Gastrocnemius medialis (tissue), 4 donors: Measurements from ENCODE around the gene IFRD1. TPM values are rescaled to one million over a fixed set of nuclear protein-coding genes. Genes with fewer than 3 reads are reported as not detected.

ENCODE experiments used
- ATAC-seq, 2 donors: fragments of 150-250 bp; one replicate each; pipeline ENCODE4 v1.9.1; 2016
- DNase-seq, 2 donors: peaks; one replicate each; pipeline ENCODE4 v3.0.0-alpha.2; 2019
- H3K27ac ChIP-seq, 4 donors: fragments of 200-600 bp; sonication (generic); 1 replicate in 1 of 4; 2 replicates in 3 of 4; pipeline ENCODE4 v1.5.1; 2016 to 2018; ENCODE audit warnings: mild to moderate bottlenecking in 2 of 4, moderate library complexity in 1 of 4
- H3K27me3 ChIP-seq, 3 donors: fragments of 200-600 bp; sonication (generic) in 2 of 3; 1 replicate in 1 of 3; 2 replicates in 2 of 3; pipeline versions ENCODE4 v1.5.1 to v1.6.0; 2016 to 2019; ENCODE audit warnings: mild to moderate bottlenecking in 1 of 3, moderate library complexity in 1 of 3
- H3K36me3 ChIP-seq, 2 donors: fragments of 200-600 bp; sonication (generic) in 1 of 2; one replicate each; pipeline ENCODE4 v1.5.1; 2017 to 2018
- H3K4me1 ChIP-seq, 2 donors: fragments of 200-600 bp; sonication (generic) in 1 of 2; one replicate each; pipeline ENCODE4 v1.5.1; 2016 to 2017; ENCODE audit warnings: mild to moderate bottlenecking in 2 of 2
- H3K4me3 ChIP-seq, 4 donors: fragments of 200-600 bp; sonication (generic) in 3 of 4; 1 replicate in 1 of 4; 2 replicates in 3 of 4; pipeline ENCODE4 v1.5.1; 2016 to 2019; ENCODE audit warnings: mild to moderate bottlenecking in 2 of 4
- H3K9me3 ChIP-seq, 3 donors: fragments of 200-600 bp; sonication (generic) in 2 of 3; 1 replicate in 1 of 3; 2 replicates in 2 of 3; pipeline ENCODE4 v1.5.1; 2016 to 2019
- POLR2A ChIP-seq, 2 donors: fragments of 450-650 bp; IDR thresholded peaks; one replicate each; pipeline ENCODE4 v1.6.1; 2017; ENCODE audit warnings: antibody characterized with exemption in 2 of 2, mild to moderate bottlenecking in 2 of 2, moderate library complexity in 2 of 2
- in situ Hi-C, 4 donors: fragments of 200-750 bp; cut with MboI; loops; one replicate each; pipeline versions ENCODE4 v1.15.0 to v1.8.0; 2017; ENCODE audit warnings: low sequenced_read_pairs in 4 of 4
- intact Hi-C: fragments of 100-400 bp; cut with DNase I; formaldehyde crosslinking; loops from one replicate; pipeline ENCODE4 v1.15.1; 2023; ENCODE audit warnings: low total_unique reads
- total RNA-seq, 4 donors: library from RNA; depleted of rRNA; stranded (reverse); fragments of >200 nt; gene quantifications; one replicate each; pipeline versions ENCODE4 v1.1.0 to v1.2.3, GENCODE V29; 2016
- TF ChIP-seq, protein P1 (sequence below), 5 experiments: fragments of 450-650 bp in 3 of 5; fragments of 200-600 bp in 2 of 5; sonication (generic) in 2 of 5; IDR thresholded peaks in 4 of 5; conservative IDR thresholded peaks in 1 of 5; 1 replicate in 4 of 5; 2 replicates in 1 of 5; pipeline ENCODE4 v1.5.1; 2016 to 2019; ENCODE audit warnings: antibody characterized with exemption in 5 of 5, mild to moderate bottlenecking in 3 of 5, moderate library complexity in 3 of 5

Gene IFRD1
- total RNA-seq, 4 donors from 2014 or later, result 37.8 to 70.8 (median 50.1) TPM

DNA sequence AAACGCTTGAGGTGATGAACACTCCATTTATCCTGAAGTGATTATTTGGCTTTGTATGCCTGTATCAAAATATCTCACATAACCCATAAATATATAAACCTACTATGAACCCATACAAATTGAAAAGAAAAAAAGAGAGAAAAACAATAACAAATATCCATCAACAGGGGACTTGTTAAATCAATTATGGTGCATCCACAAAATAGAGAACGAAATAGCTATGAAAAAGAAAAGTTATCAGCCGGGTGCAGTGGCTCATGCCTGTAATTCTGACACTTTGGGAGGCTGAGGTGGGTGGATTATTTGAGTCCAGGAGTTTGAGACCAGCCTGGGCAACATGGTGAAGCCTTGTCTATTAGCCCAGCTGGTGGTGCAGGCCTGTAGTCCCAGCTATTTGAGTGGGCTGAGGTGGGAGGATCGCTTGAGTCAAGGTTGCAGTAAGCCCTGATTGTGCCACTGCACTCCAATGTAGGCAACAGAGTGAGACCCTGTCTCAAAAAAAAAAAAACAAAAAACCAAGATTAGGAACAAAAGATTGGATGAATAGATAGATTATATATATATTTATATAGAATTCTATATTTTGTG, 30.6 kb upstream of the IFRD1 start:
- no peaks in the 10 kb centered on the region for H3K27me3 ChIP-seq
- ATAC-seq (no peak), DNase-seq (no peak)
- no peaks in the 10 kb centered on the region for H3K36me3 ChIP-seq
- no peaks in the 10 kb centered on the region for H3K9me3 ChIP-seq
- TF ChIP-seq, protein P1, sequence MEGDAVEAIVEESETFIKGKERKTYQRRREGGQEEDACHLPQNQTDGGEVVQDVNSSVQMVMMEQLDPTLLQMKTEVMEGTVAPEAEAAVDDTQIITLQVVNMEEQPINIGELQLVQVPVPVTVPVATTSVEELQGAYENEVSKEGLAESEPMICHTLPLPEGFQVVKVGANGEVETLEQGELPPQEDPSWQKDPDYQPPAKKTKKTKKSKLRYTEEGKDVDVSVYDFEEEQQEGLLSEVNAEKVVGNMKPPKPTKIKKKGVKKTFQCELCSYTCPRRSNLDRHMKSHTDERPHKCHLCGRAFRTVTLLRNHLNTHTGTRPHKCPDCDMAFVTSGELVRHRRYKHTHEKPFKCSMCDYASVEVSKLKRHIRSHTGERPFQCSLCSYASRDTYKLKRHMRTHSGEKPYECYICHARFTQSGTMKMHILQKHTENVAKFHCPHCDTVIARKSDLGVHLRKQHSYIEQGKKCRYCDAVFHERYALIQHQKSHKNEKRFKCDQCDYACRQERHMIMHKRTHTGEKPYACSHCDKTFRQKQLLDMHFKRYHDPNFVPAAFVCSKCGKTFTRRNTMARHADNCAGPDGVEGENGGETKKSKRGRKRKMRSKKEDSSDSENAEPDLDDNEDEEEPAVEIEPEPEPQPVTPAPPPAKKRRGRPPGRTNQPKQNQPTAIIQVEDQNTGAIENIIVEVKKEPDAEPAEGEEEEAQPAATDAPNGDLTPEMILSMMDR (IDR thresholded peaks at IDR 0.05 in 4 of 5, conservative IDR thresholded peaks at IDR 0.05 in 1 of 5), result no peak
- TF ChIP-seq POLR2A (IDR thresholded peaks at IDR 0.05), result no peak
- peaks cover 7 to 25% of the 10 kb centered on the region in 2 donors for H3K4me1 ChIP-seq
- no peak overlapping the region for H3K4me3 ChIP-seq
- in situ Hi-C loops, result loop anchor here (10.0 to 25.0 kb wide), 3 partner anchors 457 to 657 kb away; no protein-coding TSS in a partner anchor
- no peak overlapping the region for H3K27ac ChIP-seq
- intact Hi-C loops, result loop anchor here (10.0 kb wide), 1 partner anchor 665 kb away; no protein-coding TSS in a partner anchor

DNA sequence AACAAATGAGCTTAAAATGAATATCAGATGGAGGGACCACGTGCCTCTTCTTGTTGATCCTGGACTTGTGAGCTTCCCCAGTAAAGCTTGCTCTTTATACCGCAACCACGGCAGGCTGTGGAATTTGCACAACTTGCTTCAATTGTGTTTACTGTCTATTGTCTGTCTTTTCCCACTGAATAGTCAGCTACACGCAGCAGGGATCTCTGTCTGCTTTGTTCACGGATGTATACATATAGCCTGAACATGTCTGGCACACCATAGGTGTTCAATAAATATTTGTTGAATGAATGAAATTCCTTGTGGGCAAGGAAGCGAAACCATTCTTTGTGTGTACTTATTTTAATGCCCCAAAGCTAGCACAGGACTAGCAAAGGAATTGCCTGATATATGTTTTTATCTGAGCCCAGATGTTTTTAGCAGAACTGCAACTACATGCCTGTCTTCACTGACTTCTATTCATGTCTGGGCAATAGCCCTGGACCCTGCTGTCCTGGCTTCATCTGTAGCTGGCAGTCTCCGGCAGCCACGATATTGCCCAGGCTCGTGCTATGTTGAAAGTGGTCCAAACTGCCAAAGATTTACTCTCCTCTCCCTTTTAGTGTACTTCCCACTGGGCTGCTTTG, 29.9 kb upstream of the IFRD1 start:
- DNase-seq (no peak), ATAC-seq (no peak)
- Histone ChIP-seq H3K27me3 (no peaks in the 10 kb centered on the region), H3K4me3 (no peak overlapping the region), H3K36me3 (no peaks in the 10 kb centered on the region), H3K4me1 (peaks cover 7 to 25% of the 10 kb centered on the region in 2 donors), H3K9me3 (no peaks in the 10 kb centered on the region), H3K27ac (no peak overlapping the region)
- in situ Hi-C loops (loop anchor here (25.0 kb wide), 2 partner anchors 458 to 658 kb away; no protein-coding TSS in a partner anchor), intact Hi-C loops (no loop called here)
- no peak for TF ChIP-seq POLR2A (IDR thresholded peaks at IDR 0.05)
- TF ChIP-seq, protein P1 (IDR thresholded peaks at IDR 0.05 in 4 of 5, conservative IDR thresholded peaks at IDR 0.05 in 1 of 5), result no peak

DNA sequence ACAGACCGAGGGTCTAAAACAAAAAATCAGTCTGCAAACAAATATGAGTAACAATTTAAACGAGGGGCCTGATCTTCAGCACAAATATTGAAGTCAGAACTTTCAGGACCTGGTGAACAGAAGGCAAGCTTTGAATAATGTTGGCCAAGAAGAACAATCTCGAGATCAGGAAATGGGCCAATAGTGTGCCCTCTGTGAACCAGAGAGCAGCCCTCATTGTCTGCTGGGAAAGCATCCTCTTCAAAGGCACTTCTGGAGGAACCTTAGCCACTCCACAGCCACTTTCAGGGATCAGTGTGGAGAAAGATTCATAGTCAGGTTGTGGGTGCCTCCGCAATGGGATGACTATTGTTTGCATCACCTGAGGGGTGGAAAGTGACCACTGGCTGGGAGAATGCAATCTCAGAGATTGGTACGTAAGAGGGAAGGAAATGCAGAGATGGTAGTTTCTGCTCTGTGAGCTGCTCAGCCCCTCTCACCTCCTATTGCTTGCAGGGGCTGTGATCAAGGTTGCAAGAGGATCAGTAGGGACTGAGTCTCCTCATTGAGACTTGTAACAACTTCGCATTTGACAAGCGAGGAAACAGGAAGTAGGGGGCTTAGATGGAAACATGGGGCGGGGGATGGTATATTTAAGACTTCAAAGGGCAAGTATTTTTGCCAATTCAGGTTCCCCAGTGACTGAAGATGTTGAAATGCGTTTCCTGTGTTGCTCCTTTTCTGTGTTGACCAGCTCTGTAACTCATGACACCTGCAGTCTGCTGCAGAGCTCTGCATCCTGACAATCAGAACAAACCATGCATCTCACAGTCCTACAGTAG, 28.4 kb upstream of the IFRD1 start:
- H3K4me3 ChIP-seq, result no peak overlapping the region
- no peaks in the 10 kb centered on the region for H3K9me3 ChIP-seq
- intact Hi-C loops, result loop anchor here (2.0 kb wide), 1 partner anchor 27 kb away; no protein-coding TSS in a partner anchor
- H3K36me3 ChIP-seq, result no peaks in the 10 kb centered on the region
- peak overlapping the region; percentile 71 to 78 (median 73) for H3K27ac ChIP-seq
- in situ Hi-C loops, result loop anchor here (25.0 kb wide), 2 partner anchors 460 to 660 kb away; no protein-coding TSS in a partner anchor
- H3K4me1 ChIP-seq, result peaks cover 7 to 25% of the 10 kb centered on the region in 2 donors
- DNase-seq (no peak), ATAC-seq (peak; percentile 34 to 43)
- TF ChIP-seq, protein P1 (IDR thresholded peaks at IDR 0.05 in 4 of 5, conservative IDR thresholded peaks at IDR 0.05 in 1 of 5), result no peak
- no peak for TF ChIP-seq POLR2A (IDR thresholded peaks at IDR 0.05)
- no peaks in the 10 kb centered on the region for H3K27me3 ChIP-seq

DNA sequence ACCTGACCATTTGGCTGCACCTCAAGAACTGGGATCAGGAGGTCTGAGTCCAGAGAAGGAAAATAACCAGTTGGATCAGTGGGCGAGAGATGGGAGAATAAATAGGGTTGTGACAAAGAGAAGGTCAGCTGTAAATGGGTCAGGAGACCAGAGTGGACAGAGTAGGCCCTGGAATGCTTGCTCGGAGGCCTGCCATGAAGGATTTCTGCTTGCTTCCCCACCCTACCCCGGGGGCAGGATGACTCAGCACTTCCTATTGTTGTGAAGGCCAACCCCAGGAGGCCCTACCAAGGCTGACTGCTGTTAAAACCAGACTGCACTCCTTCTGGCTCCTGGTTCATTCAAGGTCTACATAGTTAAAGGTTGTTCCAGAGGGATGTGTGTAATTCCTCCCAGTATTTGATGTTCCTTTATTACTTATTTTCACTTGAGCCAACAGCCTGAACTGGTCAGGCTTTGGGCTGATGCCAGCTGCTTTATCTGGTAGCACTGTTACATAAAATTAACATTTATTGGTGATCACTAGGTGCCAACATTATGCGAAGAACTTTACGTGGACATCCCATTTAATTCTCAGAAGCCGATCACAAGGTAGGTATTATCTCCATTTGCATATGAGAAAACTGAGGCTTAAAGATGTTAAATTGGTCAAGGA, 27.3 kb upstream of the IFRD1 start:
- in situ Hi-C loops, result loop anchor here (25.0 kb wide), 2 partner anchors 461 to 661 kb away; no protein-coding TSS in a partner anchor
- Histone ChIP-seq H3K4me1 (peaks cover 7 to 25% of the 10 kb centered on the region in 2 donors), H3K9me3 (no peaks in the 10 kb centered on the region), H3K4me3 (no peak overlapping the region), H3K27me3 (no peaks in the 10 kb centered on the region), H3K27ac (peak overlapping the region; percentile 71 to 78 (median 73)), H3K36me3 (no peaks in the 10 kb centered on the region)
- TF ChIP-seq, protein P1 (IDR thresholded peaks at IDR 0.05 in 4 of 5, conservative IDR thresholded peaks at IDR 0.05 in 1 of 5), result no peak
- no peak for TF ChIP-seq POLR2A (IDR thresholded peaks at IDR 0.05)
- peak; percentile 71 to 79 for DNase-seq
- intact Hi-C loops, result loop anchor here (2.0 kb wide), 1 partner anchor 26 kb away; no protein-coding TSS in a partner anchor
- ATAC-seq, result peak; percentile 89 to 91
